ENCODE measurements around the gene ADARB1.

Gene ADARB1

DNA sequence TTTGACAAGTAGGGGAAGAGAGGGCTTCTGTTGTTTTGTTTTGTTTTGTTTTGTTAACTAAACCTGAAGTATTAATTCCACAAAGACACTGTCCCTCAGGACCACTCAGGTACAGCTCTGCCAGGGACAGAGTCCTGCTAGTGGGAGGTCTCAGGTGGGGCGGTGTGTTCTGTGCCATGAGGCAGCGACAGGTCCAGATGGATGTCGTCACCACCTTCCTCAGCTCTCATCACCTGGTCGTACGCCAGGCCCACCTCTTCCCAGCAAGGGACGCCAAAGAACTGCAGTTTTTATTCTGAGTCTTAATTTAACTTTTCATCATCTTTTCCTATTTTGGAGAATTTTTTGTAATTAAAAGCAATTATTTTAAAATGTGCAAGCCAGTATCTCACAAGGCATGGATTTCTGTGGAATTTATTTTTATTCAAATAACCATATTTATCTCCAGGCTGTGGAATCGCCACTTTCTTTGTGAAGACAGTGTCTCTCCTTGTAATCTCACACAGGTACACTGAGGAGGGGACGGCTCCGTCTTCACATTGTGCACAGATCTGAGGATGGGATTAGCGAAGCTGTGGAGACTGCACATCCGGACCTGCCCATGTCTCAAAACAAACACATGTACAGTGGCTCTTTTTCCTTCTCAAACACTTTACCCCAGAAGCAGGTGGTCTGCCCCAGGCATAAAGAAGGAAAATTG, 150.8 kb downstream of the ADARB1 start:
- no peak for DNase-seq (ENCODE audit: low read depth in 2 of 2)

DNA sequence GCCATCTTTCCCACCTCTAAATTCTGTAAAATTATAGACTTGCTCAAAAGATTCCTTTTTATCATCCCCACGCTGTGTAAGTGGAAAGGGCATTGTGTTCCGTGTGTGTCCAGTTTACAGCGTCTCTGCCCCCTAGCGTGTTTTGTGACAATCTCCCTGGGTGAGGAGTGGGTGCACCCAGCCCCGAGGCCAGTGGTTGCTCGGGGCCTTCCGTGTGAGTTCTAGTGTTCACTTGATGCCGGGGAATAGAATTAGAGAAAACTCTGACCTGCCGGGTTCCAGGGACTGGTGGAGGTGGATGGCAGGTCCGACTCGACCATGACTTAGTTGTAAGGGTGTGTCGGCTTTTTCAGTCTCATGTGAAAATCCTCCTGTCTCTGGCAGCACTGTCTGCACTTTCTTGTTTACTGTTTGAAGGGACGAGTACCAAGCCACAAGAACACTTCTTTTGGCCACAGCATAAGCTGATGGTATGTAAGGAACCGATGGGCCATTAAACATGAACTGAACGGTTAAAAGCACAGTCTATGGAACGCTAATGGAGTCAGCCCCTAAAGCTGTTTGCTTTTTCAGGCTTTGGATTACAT, 151.5 kb downstream of the ADARB1 start:
- DNase-seq (ENCODE audit: low read depth in 2 of 2), result no peak

DNA sequence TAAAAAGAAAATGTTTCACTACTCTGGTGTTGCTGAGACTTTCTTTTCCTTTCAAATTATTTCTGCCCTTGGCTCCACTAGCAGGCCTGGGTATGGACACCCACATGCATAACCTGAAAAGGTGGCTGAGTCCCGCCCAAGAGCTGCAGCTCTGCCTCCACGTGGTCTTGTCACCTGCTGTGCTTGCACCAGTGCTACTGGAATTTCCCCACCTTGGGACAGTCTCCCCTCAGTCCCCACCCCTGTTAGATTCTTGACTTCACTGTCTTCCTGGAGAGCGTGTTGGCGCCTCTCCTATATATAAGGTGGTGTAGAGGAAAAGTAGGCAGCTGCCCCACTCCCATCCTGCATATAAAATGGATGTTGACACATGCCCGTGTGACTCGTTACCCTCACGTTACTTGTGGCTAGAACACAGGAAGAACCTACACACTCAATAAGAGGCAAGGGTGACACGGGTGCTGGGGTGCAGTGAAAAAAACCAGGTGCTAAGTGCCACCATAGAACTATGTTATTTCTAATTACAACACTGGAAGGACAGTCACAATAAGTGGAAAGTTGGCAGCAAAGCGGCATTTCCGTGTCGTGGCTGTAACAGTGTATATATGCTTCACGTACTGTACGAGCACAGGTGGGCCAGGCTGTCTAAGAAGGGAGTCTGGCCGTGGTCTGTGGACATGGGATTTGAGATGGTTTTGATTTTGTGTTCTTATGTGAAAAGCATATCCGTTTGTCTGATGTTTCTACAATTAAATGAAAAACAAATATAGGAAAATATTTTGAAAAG, 152.4 kb downstream of the ADARB1 start:
- DNase-seq (ENCODE audit: low read depth in 2 of 2), result no peak

DNA sequence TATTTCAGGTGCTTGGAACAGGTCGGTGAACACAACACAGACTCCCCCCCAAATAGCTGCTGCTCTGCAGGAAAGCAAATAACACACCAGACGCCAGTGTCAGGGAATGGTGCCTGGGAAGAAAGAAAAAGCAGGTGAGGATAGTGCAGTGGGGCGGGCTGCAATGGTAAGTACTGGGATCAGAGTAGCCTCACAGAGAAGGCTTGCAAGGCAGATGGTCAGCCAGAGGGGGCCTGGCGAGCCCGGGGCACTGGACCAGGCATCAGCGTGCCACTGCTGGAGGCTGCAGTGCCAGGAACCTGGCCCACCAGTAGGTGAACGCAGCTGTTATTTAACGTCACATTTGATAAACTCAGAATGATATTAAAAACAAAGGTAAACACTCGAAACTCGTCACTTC, 153.4 kb downstream of the ADARB1 start:
- DNase-seq (ENCODE audit: low read depth in 2 of 2), result no peak

DNA sequence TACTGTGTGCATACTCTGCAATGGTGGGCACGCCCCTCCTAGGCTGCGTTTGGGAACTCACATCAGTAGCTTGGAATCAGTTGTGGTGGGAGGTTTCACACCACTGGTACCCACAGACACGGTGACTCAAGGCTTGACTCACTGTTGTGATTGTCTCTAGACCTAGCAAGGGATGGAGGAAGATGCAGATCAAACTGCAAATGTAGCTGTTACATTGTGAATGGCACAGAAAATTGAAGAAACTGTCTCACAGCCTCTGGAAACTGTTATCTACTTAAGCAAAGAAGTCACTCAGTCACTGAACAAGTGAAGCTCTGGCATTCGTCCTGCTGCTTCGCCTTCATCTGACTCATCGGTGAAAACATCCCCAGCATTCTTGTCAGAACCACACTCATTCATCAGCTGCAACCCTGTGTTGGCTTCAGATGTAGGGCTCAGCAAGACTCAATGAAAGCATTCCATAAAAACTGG, 153.8 kb downstream of the ADARB1 start:
- peak; percentile 45 to 59 for DNase-seq (ENCODE audit: low read depth in 2 of 2)

DNA sequence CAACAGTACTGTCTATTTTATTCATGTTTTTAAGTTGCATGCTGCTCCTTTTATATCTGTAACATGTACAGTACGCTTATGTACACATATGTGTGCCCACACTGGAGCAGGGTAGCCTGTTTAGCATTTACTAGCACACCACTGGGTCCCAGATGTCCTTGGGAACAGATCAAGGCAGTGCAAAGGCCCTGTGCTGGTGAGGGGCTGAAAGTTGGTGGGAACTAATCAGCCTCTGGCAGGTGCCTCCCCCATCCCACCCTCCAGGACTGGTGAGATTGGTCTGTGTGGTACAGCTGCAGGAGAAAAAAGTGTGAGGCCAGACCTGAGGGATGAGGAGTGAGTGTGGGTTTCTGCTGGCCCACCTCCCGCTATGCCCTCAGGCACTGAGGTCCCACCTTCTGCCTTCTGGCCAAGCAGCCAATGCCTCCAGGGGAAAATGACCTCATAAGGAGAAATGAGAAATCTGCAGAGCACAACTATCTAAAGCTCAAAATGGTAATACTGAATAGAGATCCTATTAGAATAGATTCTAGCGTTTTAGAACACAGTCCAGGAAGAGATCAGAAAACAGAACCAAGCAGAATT, 154.4 kb downstream of the ADARB1 start:
- DNase-seq (ENCODE audit: low read depth in 2 of 2), result no peak

DNA sequence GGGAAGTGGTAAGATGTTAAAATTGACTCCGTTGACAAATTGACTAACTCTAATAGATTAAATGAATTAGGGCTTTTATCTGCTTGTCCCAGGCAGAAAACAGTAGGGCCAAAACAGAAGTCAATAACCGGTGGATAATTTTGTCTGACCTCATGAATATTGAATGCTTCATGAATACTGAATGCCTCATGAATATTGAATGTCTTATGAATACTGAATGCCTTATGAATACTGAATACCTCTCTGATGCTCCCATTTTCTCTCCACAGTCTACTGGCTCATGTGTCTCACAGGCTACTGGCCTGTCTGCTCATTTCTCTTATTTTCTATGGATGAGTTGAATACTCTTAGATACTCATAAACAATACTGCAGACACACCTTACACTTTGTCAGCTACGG, 157.3 kb downstream of the ADARB1 start:
- DNase-seq (ENCODE audit: low read depth in 2 of 2), result no peak

DNA sequence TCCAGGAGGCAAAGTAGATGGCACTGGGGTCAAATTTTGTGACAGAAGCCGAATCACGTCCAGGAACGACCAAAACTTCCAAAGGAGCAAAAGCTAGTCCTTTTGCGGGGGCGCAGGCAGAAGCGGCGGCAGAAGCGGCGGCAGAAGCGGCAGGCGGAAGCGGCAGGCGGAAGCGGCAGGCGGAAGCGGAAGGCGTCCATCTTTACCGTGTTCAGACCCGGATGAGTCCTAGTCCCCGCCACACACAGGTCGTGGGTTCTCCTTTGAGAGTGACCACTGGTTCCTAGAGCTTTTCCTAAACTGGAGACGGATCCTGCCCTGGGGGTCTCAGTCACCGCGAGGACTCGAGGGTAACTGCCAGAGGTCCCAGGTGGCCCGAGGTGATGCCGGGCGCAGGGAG, 159.7 kb downstream of the ADARB1 start:
- no peak for DNase-seq (ENCODE audit: low read depth in 2 of 2)

DNA sequence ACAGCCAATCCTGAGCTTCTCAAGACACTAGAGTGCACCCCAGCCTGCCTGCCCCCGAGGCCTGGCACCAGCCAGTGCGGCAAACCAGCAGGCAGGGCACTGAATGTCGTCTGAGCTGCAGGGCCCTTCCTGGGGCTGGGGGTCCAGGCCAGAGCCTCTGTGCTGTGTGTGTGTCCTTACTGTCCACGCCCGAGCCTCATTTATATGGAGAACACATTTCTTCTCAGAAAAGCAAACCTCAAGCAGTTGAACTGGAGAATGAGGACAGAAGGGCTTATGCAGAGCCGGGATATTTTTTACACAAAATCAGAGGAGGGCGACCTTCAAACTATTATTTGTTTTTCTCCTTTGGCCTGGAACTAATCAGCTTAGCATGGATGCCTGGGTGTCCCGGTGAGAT, 160.6 kb downstream of the ADARB1 start:
- DNase-seq (ENCODE audit: low read depth in 2 of 2), result no peak

DNA sequence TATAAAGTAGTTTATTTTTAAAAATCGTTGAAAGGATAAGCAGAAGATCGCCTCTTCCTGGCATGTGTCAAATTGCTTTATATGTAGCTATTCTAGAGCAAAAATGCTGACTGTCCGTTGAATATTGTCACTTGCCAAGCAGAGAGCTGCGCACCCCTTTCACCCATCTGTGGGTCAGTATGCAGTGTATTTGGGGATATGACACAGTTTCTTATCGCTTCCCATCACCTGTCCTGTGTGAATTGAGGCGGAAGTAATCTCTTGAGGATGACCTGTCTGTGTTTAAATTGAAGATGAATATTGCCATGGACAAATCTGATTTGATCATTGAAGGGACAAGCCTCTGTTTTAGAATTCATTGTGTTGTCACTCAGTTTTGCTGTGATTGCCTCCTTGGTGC, 161.1 kb downstream of the ADARB1 start:
- no peak for DNase-seq (ENCODE audit: low read depth in 2 of 2)

DNA sequence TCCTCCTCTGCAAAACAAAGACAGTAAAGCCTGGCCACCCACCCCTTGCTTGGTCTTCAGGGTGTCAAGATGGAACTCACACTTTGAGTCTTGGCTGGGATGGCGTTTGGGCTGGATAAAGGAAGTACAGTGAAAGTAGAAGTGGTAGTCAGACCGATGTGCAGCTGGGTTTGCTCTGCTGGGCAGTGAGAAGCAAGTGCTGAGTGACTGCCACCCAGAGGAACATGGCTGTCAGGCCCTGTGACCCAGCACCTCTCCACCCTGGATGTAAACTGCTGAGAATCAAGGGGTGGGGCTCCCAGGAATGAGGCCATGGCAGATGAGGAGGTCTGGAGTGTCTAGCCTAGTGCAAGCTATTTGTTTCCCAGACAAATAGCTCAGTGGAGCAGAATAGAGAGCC, 162.1 kb downstream of the ADARB1 start:
- no peak for DNase-seq (ENCODE audit: low read depth in 2 of 2)

DNA sequence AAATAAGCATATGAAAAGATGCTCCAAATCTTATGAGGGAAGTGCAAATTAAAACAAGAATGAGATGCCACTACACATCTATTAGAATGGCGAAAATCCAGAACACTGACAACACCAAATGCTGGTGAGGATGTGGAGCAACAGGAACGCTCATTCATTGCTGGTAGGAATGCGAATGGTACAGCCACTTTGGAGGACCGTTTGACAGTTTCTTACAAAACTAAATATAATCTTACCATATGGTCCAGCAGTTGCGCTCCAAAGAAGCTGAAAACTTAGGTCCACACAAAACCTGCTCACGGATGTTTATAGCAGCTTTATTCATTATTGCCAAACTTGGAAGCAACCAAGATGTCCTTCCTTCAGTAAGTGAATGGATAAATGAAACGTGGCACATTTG, 163.0 kb downstream of the ADARB1 start:
- no peak for DNase-seq (ENCODE audit: low read depth in 2 of 2)

DNA sequence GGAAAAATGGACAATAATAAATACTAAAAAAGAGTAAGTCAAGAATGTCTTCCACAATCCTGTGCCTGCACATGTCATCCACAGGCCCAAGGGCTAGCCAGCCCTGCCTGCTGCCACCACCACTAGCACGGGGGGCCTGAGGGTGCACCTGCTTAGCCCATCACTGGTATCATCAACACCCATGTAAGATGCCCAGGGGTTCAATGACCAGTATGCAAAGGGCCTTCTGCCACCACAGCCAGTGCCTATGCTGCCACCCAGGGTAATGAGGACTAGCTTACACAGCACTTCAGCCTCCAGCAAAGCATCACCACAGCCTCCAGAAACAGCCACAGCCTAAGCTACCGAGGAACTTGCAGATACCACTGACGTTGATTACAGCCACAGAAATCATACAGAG, 167.0 kb downstream of the ADARB1 start:
- no peak for DNase-seq (ENCODE audit: low read depth in 2 of 2)

DNA sequence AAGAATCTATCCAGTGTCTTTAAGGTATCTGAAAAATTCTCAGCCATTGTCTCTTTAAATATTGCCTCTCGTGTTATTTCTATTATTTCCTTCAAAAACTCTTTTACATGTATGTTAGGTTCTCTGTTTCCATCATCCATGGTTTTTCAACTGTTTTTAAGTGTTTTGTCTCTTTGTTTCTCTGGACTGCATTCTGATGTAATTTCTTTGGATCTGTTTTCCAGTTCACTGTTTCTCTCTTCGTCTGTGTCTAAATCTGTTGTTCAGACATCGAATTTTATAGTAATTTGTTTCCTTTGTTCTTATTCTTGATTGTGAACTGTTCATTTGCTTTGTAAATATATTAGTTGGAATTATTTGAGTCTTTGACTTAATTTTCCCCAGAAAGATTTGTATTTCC, 169.2 kb downstream of the ADARB1 start:
- no peak for DNase-seq (ENCODE audit: low read depth in 2 of 2)

DNA sequence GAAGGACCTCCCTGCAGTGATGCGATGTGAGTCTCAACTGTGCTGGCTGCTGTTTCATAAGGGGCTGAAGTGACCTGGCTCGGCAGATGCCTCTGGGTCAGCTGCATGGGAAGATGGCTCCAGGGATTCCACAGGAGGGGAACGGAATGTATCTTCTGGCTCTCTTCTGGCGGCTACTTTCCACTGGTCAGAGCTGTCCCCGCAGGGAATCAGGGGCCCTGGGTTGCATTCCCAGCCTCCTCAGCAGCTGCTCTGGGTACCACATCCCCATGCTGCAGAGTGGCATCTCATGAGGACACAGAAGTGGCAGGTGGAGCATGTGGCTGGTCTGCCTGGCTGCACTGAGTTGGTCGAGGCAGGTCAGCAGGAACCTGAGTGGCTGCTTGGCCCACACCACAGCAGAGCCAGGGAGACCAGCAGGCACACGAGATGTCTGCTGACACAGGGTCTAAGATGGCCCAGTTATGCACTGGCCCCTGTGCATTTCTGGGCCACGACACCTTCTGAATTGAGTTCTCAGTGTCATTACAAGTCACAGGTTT, 170.5 kb downstream of the ADARB1 start:
- no peak for DNase-seq (ENCODE audit: low read depth in 2 of 2)

DNA sequence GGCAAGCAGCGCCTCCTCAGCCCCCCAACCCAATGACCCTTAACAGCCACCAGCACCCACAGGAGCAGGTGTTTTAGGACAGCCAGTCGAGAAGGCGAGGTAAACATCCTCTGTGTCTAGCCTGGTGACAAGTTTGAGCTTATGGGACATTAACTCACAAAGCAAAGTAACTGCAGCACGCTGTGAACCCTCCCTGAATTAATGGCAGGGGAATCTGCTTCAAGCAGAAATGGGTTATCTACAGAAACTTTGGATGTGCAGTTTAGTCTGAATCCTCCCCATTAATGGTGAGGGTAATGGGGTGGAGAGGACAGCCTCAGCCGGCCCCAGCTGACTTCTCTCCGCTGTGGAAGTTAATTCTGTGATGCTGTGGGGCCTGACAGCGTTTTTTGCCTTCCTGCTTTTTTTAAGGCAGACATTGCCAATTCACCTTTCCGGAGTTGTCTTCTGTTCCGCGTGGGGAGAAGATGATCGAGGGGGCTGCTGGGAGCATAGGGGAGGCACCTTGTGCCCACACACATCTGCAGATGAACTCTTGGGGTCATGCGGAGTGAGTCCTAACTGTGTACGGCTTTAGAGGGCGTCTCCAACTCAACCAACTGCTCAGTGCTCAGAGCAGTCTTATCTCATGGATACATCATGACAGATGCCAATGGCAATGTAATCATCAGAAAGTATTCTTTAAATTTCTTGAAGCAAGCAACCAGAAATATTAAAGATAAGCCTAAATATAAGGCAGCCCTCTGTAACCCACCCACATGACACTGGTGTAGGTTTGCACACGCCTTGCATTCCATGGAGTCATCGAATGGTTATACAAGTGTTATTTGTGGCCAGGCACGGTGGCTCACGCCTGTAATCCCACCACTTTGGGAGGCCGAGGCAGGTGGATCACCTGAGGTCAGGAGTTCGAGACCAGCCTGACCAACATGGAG, 172.3 kb downstream of the ADARB1 start:
- no peak for DNase-seq (ENCODE audit: low read depth in 2 of 2)

DNA sequence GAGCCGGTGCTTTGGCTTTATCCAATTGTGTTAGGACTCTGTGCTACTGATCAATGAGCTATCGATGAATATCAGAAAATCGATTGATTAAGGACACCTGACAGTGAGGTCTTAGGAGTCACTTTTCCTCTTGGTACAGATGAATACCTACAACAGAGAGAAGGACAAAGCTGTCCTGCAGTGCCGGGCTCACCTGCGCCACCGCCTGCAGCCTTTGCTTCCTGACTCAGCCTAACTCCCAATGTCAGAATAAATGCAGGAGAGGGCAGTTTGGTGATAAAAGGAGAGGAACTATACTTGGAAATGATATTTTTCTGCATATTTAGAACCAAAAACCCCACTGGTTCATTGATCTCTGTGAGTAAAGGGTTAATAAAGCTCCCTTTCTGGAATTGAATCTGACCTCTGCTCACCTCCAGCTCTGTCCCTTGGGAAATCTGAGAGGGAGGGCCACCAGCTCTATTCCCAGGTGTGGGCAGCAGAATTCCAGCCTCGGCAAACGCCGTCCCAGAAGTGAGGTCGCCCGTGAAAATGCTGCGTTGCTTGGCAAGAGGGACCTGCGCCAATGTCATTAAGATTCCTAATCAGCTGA, 174.0 kb downstream of the ADARB1 start:
- no peak for DNase-seq (ENCODE audit: low read depth in 2 of 2)

DNA sequence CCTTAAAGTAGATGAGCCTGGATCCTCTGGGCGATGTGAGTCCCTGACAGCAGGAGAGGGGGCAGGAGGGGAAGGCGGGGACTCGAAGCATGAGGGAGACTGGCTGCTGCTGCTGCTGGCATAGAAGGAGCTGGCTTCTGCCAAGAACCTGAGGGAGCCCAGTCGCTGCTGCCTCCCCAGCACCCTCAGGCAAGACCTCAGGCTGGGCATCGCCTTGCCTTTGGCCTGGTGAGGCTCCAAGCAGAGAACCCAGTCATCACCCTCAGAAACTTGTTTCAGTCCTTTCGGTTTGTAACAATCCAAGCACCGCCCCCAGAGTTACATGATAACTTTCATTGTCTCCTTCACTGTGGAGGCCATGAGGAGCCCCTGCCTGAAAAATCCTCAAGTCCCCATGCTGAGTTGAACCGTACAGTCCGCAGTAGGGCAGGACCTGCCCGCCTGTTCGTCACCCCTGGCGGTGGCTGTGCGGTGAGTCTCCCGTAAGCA, 174.6 kb downstream of the ADARB1 start:
- DNase-seq (ENCODE audit: low read depth in 2 of 2), result no peak

DNA sequence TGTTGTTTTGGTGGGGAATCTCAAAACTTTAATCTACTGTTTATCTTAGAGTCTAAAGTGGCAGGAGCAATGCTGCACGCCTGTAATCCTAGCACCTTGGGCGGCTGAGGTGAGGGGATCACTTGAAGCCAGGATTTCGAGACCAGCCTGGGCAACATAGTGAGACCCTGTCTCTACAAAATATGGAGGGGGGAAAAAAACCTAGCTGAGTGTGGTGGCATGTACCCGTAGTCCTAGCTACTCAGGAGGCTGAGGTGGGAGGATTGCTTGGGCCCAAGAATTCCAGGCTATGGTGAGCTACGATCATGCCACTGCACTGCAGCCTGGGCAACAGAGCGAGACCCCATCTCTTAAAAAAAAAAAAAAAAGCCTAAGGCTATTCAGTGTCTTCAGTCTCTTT, 175.2 kb downstream of the ADARB1 start:
- no peak for DNase-seq (ENCODE audit: low read depth in 2 of 2)

DNA sequence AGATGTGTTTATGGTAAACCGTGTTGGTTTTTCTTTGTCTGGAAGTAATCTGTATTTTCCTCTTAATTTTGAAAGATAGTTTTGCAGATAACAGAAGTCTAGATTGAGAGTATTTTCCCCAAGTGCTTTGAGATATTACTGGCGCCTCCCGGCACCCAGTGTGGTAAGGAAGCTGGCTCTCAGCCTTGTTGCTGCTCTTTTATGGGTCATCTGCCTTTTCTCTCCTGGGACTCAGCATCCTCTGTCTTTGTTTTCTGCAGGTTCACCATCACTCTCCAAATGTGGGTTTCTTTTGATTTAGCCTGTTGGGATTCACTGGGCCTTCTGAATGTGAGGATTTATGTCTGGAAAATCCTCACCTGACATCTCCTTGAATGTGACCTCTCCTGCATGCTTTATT, 175.9 kb downstream of the ADARB1 start:
- no peak for DNase-seq (ENCODE audit: low read depth in 2 of 2)
